Fibroblast of upper back skin (primary cell): ENCODE results near the gene MAP1B.

Experiments used
- DNase-seq: peaks from one replicate; pipeline ENCODE4 v3.0.0-alpha.2; 2013

Gene MAP1B

DNA sequence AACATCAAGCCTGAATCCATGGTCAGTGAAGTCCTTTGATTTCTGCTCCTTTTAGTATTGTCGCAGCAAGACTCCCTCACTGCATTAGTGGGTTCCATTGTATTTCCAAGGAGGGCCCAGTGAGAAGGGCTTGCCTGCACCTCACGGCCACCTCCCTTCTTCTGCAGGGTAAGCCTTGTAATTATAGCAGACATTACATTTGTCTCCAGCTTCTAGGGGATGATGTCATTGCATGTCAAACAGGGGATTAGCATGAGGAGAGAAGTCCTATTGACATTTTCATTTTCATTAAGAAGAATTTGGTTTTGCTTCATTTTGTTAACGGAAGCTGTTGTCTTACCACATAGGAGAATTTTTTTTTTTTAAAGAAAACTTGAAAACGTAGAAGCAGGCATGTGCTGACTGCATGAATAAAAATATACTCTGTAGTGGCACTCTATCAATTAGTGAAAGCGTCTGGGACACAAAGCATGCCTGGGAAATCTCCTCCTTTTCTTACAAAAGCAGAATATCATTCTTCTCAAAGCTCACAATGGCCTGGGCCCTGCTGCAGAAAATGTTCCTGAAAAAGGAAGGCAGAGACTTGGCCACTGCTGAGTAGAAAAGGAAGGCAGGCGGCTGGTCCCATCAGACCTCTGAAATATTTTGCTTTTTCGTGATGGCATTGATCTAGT, 27.1 kb downstream of the MAP1B start:
- DNase-seq, result peak; percentile 67

DNA sequence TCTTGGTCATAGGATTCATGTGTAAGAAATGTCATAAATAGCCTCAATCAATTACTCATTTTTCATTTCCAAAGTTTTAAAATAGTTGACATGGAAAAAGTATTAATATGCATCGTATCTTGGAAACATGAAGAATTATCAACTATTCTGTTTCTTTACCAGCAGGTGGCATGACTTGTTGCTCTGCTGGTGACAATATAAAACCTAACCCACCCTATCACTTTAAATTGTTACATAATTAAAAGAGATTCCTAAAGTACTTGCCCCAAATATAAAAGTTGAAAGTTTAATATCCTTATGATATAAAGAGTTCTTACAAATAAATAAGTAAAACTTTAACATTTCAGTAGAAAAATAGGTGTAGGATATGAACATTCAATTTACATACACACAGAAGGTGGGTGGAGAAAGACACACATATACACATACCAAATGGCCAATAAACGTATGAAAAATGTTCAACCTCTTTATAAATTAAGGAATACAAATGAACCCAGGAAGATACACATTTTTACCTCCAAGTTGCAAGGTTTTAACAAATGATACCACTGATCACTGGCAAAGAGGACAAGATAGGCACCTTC, 30.6 kb downstream of the MAP1B start:
- DNase-seq, result no peak

GRCh38 chr5:72138943-72139521, 31.8 kb downstream of the MAP1B start:
- peak; percentile 97 for DNase-seq

GRCh38 chr5:72140711-72141110, 33.4 kb downstream of the MAP1B start:
- DNase-seq, result no peak

DNA sequence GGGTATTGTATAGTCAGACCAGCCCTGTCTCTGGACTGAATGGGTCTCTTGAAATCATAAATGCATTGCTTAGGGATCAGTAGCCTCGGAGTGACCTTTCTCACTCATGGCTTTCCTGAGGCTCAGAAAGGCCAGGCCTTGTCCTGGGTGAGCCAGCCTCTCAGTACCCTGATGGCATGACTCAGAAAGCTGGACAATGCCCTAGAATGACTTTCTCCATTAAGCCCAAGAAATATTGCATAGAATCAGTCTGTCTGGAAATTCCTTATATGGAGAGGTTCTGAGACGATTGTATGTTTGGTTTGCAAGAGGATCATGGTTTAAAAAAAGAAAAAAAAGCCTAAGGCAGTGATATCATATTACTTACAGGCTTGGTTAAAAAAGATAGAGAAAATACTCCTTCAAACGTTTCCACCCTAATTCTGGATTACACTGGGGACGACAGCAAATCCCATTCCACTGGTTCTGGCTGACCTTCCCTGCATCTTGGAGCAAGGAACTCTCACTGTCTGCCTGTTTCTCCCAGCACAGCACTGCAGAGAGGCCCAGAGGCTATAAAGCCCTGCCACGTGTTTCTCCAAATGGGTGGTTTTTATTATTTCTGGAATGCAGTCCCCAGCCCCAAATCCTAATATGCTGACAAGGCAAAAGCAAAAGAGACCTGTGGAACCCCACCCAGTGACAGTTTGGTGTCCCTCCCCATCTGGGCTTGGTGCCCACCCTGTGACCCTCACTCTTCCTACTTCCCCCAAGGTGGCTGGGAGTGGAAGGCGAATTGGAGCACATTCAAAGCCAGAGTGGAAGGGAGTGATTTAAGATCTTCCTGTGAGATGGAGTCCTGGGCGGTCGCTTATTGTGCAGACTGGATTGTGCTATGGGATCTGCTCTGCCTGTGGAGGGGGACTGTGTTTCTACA, 34.4 kb downstream of the MAP1B start:
- DNase-seq, result peak; percentile 96

DNA sequence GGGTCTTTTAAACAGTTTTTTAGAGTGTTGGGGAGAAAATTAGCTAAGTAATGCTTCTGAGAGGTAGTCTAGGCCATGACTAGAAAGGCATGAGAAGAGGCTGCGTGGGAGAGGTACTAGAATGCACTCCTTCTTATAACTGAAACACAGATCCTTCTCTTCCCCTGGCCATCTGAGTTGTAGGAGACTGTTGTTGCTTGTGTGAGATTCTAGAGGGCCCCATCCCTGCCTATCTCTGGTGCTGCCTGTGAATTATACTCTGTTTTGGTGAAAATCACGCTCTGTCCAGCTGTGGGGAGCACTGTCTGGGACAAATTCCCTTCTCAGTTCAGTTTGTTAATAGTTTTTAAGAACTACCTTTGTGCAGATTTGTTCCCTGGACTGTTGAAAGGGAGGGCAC, 37.5 kb downstream of the MAP1B start:
- no peak for DNase-seq

DNA sequence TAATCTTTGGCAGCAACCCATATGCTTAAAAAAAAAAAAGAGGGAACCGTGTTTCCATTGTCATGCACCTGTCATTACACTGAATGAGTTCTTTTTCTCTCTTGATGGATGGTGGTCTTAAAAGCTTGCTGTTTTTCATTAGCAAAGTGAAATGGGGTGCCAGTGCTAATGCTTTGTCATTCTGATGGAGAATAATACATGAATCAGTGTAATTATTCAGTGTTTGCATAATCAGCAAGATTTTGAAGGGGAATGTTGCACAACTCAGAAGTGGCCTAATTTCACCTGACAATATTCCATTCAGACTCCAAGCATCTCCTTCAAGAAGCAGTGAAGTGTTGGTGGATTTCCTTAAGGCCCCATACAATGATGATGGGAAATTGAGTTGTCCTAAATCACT, 38.1 kb downstream of the MAP1B start:
- no peak for DNase-seq

DNA sequence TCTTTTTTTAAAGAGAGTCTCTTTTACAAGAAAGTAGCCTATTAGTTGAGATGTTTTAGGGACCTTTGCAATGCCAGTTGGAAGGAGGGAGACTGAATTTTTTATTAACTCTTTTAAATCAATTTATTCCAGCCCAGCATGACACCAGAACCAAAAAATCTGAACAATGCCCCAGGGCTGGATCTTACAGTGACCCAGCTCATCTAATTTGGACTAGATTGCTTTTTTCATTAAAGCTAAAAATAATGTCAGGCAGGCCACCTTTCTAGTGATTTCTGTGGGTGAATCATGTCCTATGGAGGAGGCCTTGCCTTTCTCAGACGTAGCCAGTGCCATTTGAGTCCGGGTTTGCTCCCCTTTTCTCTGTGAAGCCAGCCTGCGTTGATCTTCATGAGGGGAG, 38.8 kb downstream of the MAP1B start:
- no peak for DNase-seq

GRCh38 chr5:72147569-72147968, 40.3 kb downstream of the MAP1B start:
- no peak for DNase-seq

- DNase-seq, result no peak
These were observed 42.5 kb downstream of the MAP1B start for GRCh38 chr5:72149742-72150141.

GRCh38 chr5:72151169-72151568, 43.9 kb downstream of the MAP1B start:
- peak; percentile 73 for DNase-seq

DNA sequence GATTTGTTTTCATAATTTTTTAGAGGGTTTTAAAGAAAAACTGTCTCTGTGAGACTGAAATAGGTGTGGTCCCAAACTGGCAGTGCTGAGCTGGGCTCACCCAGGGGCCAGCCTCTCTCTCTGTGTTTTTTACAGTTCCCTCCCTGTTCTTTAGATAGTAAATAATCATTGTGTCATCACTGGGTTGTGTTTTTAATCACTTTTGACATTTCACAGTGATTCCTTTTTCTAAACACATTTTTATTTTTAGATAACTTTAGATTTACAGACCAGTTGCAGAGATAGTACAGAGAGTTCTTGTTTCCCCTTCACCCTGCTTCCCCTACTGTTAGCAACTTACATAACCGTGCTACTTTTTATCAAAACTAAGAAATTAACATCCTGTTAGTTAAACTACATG, 44.4 kb downstream of the MAP1B start:
- no peak for DNase-seq

DNA sequence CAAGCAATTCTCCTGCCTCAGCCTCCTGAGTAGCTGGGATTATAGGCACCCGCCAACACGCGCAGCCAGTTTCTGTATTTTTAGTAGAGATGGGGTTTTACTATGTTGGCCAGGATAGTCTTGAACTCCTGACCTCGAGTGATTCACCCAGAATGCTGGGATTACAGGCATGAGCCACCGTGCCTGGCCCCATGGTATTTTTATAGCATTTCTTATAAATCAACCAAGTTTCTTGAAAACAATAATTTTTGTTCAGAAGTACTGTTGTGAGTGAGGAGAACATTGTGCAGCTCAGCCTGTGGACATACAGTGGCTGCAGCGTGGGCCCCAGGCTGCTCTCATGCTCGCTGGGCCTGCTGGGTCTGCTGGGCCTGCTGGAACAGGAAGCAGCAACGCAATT, 45.3 kb downstream of the MAP1B start:
- peak; percentile 74 for DNase-seq

GRCh38 chr5:72153551-72153950, 46.3 kb downstream of the MAP1B start:
- DNase-seq, result no peak

DNA sequence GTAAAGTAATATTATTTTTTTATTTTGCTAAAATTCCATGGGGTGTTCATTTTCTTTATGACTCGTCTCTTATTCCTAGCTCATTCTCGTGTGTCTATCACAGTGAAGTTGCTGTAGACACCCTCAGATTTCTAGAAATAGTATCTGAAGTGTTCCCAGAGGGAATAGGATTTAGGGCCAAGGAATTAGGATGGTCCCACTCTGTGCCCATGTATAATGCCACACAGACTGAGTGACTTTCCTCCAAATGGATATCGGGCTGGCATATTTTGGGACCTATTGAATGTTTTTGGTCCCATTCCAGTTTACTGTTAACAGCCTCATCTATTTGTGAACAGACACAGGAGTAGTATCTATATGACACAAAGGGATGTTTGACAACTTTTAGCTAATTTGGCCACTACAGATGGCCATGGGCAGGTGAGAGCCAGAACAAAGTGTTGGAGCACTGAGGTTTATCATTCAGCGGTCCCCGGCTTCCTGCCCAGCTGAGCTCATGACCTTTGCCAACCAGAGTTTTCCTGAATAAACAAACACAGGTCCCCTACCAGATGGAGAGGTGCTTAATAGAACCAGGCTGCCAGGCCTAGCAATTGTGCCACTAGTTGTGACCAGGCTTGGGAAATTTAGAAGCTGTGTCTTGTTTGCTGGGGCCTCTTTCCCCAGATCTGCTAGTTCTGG, 46.9 kb downstream of the MAP1B start:
- DNase-seq, result no peak

DNA sequence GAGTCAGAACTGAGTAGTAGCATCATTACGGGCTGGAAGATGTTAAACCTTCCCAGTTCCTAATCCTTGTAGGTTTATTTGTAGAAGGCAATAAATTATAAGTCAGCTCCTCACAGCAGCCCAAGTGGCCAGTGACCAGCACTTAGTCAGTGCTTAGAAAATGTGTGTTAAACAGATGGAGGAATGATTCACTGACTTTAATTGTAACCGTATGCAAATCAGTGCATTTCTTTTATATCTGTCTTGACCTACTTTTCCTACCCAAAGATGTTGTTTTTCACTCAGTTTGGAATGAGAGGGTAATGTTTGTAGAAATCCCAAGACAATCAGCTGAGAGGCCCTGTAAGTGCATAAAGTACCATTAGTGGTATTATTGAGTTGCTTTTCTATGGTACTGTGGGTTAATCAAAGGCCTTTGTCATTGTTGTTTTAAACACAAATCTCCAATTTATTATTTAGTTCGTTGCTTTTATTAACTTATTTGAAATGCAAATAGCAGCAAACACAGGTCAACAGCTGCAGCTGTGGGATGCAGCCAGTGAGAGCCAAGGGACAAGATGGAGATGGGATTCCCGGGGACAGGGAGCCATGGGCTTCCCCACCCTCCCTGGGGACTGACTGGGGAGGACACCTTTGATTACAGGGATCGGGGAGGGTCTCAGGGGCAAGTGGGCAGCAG, 49.8 kb downstream of the MAP1B start:
- peak; percentile 97 for DNase-seq

- DNase-seq, result no peak
These were observed 50.3 kb downstream of the MAP1B start for GRCh38 chr5:72157625-72157962.

- no peak for DNase-seq
These were observed 52.2 kb downstream of the MAP1B start for GRCh38 chr5:72159501-72159911.

DNA sequence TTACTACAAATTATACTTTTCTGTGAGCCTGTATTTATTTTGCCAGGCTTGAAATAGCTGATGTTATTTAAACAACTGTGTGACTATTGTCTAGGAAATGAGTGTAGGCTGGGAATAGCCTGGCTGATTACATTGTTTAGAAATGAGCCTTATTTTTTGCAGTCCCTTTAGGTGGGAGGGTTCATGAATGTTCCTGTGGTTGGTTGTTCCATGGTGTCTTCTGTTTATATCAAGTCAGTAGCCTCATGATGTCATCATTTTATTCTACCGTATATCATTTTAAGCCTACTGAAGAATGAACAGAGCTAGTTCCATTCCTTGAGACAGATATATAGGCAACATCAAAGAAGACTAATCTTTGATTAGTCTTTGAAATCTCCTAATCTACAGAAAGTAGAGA, 53.1 kb downstream of the MAP1B start:
- DNase-seq, result peak; percentile 67

DNA sequence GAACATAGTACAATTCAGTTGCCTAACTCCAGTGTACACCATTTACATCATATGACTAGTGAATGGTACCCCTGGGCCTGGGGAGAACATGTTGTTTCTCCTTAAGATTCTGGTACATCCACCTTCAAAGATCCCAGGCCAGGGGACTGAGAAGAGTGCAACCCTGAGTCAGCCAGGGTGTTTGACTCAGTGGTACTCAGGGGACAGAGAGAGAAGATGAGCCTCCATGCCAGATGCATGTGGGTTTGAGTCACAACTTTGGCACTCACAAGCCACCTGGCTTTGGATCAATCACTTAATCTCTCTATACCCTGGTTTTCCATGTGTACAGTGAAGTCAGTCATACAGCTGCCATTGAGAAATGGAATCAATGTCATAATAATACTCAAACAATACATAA, 53.7 kb downstream of the MAP1B start:
- peak; percentile 82 for DNase-seq

DNA sequence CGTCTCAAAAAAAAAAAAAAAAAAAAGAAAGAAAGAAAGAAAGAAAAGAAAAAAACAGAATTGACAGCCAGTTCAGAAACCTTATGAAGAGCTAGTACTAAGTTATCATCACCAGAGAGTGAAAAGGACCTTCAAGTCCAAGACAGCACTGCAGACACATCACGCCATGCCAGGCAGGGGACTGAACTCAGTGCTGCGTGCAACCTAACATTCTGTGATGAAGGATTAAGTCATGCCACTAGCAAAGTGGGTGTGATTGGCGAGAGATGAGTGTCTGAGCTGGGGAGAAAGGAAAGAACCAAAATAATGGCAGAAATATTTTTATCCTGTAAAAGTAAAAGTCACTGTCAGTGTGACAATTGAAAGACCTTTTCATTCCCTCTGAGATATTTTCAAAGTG, 54.7 kb downstream of the MAP1B start:
- no peak for DNase-seq

DNA sequence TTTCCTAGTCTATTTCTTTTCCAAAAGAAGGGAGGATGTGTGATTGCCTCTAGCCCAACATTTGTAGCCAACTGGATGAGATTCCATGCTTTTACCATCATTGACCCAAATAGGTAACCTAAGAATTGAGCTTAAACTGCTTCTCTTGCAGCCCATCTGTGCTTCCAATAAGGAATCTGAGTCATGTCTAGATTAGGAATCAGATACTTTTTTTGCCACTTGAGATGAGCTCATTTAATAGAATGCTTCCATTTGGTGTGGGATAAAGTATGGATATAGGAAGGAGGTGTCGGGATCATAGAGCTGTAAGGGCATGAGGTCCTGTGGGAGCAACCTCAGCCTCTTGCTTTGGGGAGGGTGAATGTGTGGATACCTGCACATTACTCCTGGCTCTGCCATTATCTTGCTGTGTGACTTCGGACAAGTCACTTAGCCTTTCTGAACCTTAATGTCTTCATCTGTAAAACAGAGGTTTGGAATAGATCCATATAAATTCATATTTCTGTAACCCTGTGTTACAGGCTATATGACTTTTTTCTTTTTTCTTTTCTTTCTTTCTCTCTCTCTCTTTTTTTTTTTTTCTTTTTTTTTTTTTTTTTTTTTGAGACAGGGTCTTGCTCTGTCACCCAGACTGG, 56.2 kb downstream of the MAP1B start:
- DNase-seq, result no peak
